DOHH2 (cell line): ENCODE results near the gene PTPDC1.

ENCODE experiments used
- EZH2phosphoT487 ChIP-seq: fragments of 200-600 bp; sonication (generic); IDR thresholded peaks from 2 replicates; pipeline ENCODE4 v1.6.1; 2017; ENCODE audit warnings: borderline replicate concordance, mild to moderate bottlenecking, antibody characterized with exemption, low read length, moderate library complexity, mixed read lengths
- TF ChIP-seq, protein P1 (sequence below): fragments of 200-600 bp; sonication (generic); IDR thresholded peaks from one replicate; pipeline ENCODE4 v1.5.1; 2014; ENCODE audit warnings: antibody characterized with exemption, mild to moderate bottlenecking, low read depth, low read length; ENCODE audit not compliant: poor library complexity, severe bottlenecking

DNA sequence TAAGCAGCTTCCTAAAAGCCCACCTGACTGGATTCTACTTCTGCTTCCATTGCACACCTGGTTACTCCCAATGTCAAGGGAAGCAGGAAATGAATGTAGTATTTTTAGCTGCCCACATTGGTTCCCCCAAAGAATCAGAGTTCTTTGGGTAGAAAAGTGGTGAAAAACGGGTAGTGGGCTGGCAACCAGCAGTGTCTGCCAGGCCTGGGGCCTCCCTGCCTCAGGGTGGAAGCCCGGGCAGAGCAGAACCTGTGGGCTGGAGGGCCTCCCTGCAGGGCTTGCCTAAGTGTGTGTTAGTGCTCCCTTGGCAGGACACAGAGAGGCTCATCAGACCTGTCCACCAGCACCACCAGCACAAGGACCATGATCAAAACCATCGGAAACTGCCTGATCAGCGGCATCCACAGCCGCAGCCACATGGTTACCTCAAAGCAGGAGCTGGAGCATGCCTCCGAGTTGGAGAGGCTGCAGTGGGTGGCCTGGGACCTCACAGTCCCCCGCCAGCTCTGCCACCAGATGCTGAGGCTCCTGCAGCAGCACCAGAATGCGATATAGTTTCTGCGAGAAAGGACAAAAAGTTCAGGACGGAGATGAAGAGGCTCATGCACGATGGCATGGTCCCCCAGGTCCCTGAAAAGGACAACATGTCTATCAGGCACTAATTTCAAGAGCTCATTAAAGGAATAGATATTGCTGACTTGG, 72.2 kb downstream of the PTPDC1 start:
- TF ChIP-seq, protein P1, sequence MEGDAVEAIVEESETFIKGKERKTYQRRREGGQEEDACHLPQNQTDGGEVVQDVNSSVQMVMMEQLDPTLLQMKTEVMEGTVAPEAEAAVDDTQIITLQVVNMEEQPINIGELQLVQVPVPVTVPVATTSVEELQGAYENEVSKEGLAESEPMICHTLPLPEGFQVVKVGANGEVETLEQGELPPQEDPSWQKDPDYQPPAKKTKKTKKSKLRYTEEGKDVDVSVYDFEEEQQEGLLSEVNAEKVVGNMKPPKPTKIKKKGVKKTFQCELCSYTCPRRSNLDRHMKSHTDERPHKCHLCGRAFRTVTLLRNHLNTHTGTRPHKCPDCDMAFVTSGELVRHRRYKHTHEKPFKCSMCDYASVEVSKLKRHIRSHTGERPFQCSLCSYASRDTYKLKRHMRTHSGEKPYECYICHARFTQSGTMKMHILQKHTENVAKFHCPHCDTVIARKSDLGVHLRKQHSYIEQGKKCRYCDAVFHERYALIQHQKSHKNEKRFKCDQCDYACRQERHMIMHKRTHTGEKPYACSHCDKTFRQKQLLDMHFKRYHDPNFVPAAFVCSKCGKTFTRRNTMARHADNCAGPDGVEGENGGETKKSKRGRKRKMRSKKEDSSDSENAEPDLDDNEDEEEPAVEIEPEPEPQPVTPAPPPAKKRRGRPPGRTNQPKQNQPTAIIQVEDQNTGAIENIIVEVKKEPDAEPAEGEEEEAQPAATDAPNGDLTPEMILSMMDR: no peak
- TF ChIP-seq EZH2phosphoT487: no peak
